Loucy (cell line): ENCODE data around the gene ERCC4.

Source experiments
- H2AFZ ChIP-seq: fragments of 200-600 bp; sonication (generic); 2 replicates; pipeline ENCODE4 v1.6.0; 2016; ENCODE audit warnings: antibody characterized with exemption, mild to moderate bottlenecking, low read length, moderate library complexity
- H3F3A ChIP-seq: fragments of 200-600 bp; 2 replicates; pipeline ENCODE4 v1.6.0; 2016; ENCODE audit warnings: antibody characterized with exemption, low read depth, mild to moderate bottlenecking
- H3K27me3 ChIP-seq: fragments of 200-600 bp; sonication (generic); 2 replicates; pipeline ENCODE4 v1.6.1; 2014; ENCODE audit warnings: low read length, mild to moderate bottlenecking; ENCODE audit not compliant: insufficient read depth, poor library complexity, severe bottlenecking
- H3K36me3 ChIP-seq: fragments of 200-600 bp; sonication (generic); 2 replicates; pipeline ENCODE4 v1.6.1; 2016; ENCODE audit warnings: low read length; ENCODE audit not compliant: insufficient read depth
- H3K4me1 ChIP-seq: fragments of 200-600 bp; sonication (generic); 2 replicates; pipeline ENCODE4 v1.5.1; 2014; ENCODE audit warnings: low read length, mild to moderate bottlenecking; ENCODE audit not compliant: insufficient read depth, poor library complexity, severe bottlenecking
- H3K4me2 ChIP-seq: fragments of 200-600 bp; sonication (generic); 2 replicates; pipeline ENCODE4 v1.6.0; 2014; ENCODE audit warnings: antibody characterized with exemption, low read length, low read depth, mild to moderate bottlenecking; ENCODE audit not compliant: poor library complexity, severe bottlenecking
- H3K4me3 ChIP-seq: fragments of 200-600 bp; sonication (generic); 2 replicates; pipeline ENCODE4 v1.5.1; 2014; ENCODE audit warnings: low read length, mild to moderate bottlenecking, mixed read lengths; ENCODE audit not compliant: poor library complexity, severe bottlenecking
- H3K79me2 ChIP-seq: fragments of 200-600 bp; sonication (generic); 2 replicates; pipeline ENCODE4 v1.6.1; 2014; ENCODE audit warnings: low read length; ENCODE audit not compliant: insufficient read depth
- H3K9ac ChIP-seq: fragments of 200-600 bp; sonication (generic); 2 replicates; pipeline ENCODE4 v1.6.0; 2014; ENCODE audit warnings: mild to moderate bottlenecking, low read depth, low read length, moderate library complexity; ENCODE audit not compliant: poor library complexity, severe bottlenecking
- H3K9me2 ChIP-seq: fragments of 200-600 bp; sonication (generic); replicated peaks from 2 replicates; pipeline ENCODE4 v1.6.1; 2016; ENCODE audit warnings: low read depth, low read length, mixed read lengths
- H3K9me3 ChIP-seq: fragments of 200-600 bp; sonication (generic); 2 replicates; pipeline ENCODE4 v1.6.1; 2014; ENCODE audit warnings: mild to moderate bottlenecking, antibody characterized with exemption, low read length, low read depth; ENCODE audit not compliant: insufficient read depth
- H4K20me1 ChIP-seq: fragments of 200-600 bp; sonication (generic); 2 replicates; pipeline ENCODE4 v1.6.0; 2014; ENCODE audit warnings: antibody characterized with exemption, low read length, mild to moderate bottlenecking; ENCODE audit not compliant: insufficient read depth, poor library complexity, severe bottlenecking
- EZH2phosphoT487 ChIP-seq: fragments of 200-600 bp; IDR thresholded peaks from 2 replicates; pipeline ENCODE4 v1.6.1; 2018; ENCODE audit warnings: antibody characterized with exemption, mild to moderate bottlenecking, moderate library complexity, borderline replicate concordance
- TF ChIP-seq, protein P1 (sequence below): fragments of 200-600 bp; sonication (generic); conservative IDR thresholded peaks from 2 replicates; pipeline ENCODE4 v1.5.1; 2014; ENCODE audit warnings: mild to moderate bottlenecking, antibody characterized with exemption, low read length

Gene ERCC4

DNA sequence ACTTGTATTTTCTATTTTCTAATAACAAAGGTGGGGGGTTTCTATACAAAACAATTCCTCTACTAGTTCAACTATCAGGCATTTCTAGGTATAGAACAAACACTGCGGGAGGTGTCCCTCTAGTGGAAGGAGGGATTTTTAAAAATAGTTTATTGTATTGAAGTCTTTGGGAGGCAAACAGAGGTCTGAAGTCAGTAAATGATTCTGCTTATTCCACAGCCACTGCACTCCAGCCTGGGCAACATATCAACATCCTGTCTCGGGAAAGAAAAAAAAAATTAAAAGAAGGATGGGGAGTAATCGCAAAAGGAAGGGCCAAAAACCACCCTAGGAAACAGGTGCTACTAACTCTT, 648 bp upstream of the ERCC4 start:
- TF ChIP-seq, protein P1, sequence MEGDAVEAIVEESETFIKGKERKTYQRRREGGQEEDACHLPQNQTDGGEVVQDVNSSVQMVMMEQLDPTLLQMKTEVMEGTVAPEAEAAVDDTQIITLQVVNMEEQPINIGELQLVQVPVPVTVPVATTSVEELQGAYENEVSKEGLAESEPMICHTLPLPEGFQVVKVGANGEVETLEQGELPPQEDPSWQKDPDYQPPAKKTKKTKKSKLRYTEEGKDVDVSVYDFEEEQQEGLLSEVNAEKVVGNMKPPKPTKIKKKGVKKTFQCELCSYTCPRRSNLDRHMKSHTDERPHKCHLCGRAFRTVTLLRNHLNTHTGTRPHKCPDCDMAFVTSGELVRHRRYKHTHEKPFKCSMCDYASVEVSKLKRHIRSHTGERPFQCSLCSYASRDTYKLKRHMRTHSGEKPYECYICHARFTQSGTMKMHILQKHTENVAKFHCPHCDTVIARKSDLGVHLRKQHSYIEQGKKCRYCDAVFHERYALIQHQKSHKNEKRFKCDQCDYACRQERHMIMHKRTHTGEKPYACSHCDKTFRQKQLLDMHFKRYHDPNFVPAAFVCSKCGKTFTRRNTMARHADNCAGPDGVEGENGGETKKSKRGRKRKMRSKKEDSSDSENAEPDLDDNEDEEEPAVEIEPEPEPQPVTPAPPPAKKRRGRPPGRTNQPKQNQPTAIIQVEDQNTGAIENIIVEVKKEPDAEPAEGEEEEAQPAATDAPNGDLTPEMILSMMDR = no peak
- no peak for TF ChIP-seq EZH2phosphoT487
- peak overlapping the region; percentile 94 for H3K9ac ChIP-seq
- peak overlapping the region; percentile 93 for H3K4me3 ChIP-seq

DNA sequence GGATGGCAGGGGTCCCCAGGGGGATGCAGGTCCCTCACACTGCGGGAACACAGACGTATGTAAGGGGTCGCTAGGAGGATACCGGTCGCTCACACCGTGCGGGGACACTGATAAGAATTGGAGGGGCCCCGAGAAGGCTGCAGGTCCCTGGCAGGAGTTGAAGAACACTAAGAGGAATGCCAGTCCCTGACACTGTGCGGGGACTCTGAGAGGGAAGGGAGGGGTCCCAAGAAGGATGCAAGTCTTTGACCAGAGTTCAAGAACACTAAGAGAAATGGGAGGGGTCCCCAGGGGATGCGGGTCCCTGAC, 510 bp downstream of the ERCC4 start:
- peak overlapping the region; percentile 93 for H3K4me3 ChIP-seq
- H3K79me2 ChIP-seq = peaks cover 9% of the 10 kb centered on the region; the same call in 1 of the 2 replicates
- H3K9ac ChIP-seq = peak overlapping the region; percentile 94
- no peaks in the 10 kb centered on the region for H3K36me3 ChIP-seq
- no peaks in the 10 kb centered on the region for H3K9me2 ChIP-seq
- no peaks in the 10 kb centered on the region for H4K20me1 ChIP-seq
- H3K9me3 ChIP-seq = no peaks in the 10 kb centered on the region
- H3K4me1 ChIP-seq = peaks cover 3% of the 10 kb centered on the region
- no peaks in the 10 kb centered on the region for H3K27me3 ChIP-seq
- peak overlapping the region; percentile 93 for H2AFZ ChIP-seq
- peak overlapping the region; percentile 89 for H3K4me2 ChIP-seq
- TF ChIP-seq, protein P1 = no peak
- no peak for TF ChIP-seq EZH2phosphoT487
- no peaks in the 10 kb centered on the region for H3F3A ChIP-seq

More for the DNA sequence above, 648 bp upstream of the ERCC4 start:
- peak overlapping the region; percentile 86 for H3K4me2 ChIP-seq
- H3K4me1 ChIP-seq = peaks cover 3% of the 10 kb centered on the region
- no peaks in the 10 kb centered on the region for H3F3A ChIP-seq
- no peaks in the 10 kb centered on the region for H4K20me1 ChIP-seq
- H2AFZ ChIP-seq = peak overlapping the region; percentile 99
- H3K36me3 ChIP-seq = no peaks in the 10 kb centered on the region
- no peaks in the 10 kb centered on the region for H3K9me3 ChIP-seq
- no peaks in the 10 kb centered on the region for H3K27me3 ChIP-seq
- peaks cover 9% of the 10 kb centered on the region; the same call in 1 of the 2 replicates for H3K79me2 ChIP-seq
- no peaks in the 10 kb centered on the region for H3K9me2 ChIP-seq

DNA sequence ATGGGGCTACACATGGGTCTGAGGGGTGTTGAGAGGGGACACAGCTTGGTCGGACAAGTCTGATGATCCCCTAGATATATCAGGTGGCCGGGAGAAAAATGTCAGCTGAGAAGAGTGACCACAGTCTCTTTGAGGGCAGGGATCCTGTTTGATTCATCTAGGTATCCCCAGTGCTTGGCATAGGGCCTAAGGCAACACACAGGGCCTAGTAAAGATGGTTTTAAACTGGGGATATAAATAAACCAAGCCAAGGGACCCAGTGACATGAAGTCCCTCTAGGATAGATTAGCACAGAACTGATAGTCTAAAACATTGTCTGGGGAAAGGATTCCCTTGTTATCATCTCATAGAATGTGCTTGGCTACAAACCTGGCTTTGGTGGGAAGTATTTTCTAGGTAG, 1.4 kb downstream of the ERCC4 start:
- Histone ChIP-seq H3K9ac (peak overlapping the region; percentile 94), H3K4me3 (peak overlapping the region; percentile 93)

More for the DNA sequence above, 1.4 kb downstream of the ERCC4 start:
- H3K9me2 ChIP-seq = no peaks in the 10 kb centered on the region
- no peaks in the 10 kb centered on the region for H3K9me3 ChIP-seq
- TF ChIP-seq, protein P1 = no peak
- TF ChIP-seq EZH2phosphoT487 = no peak
- H4K20me1 ChIP-seq = no peaks in the 10 kb centered on the region
- no peaks in the 10 kb centered on the region for H3K27me3 ChIP-seq
- no peak overlapping the region for H2AFZ ChIP-seq
- no peaks in the 10 kb centered on the region for H3K36me3 ChIP-seq
- peak overlapping the region; percentile 89 for H3K4me2 ChIP-seq
- peaks cover 3% of the 10 kb centered on the region for H3K4me1 ChIP-seq
- no peaks in the 10 kb centered on the region for H3F3A ChIP-seq
- peaks cover 9% of the 10 kb centered on the region; the same call in 1 of the 2 replicates for H3K79me2 ChIP-seq
